IgD-negative memory B cell (primary cell): ENCODE results near the gene DIP2B. TPM values are rescaled to one million over a fixed set of nuclear protein-coding genes. Genes with fewer than 3 reads are reported as not detected.
A peak's percentile ranks its signal among the peaks of the same experiment; 100 is the strongest.

ENCODE experiments used
- H3K27ac Mint-ChIP-seq, 3 donors: one replicate each; pipeline ENCODE4 v1.8.0; 2020 to 2022; ENCODE audit warnings: mild to moderate bottlenecking in 3 of 3, mixed read lengths in 3 of 3, moderate library complexity in 1 of 3
- H3K27me3 Mint-ChIP-seq: one replicate; pipeline ENCODE4 v1.8.0; 2021; ENCODE audit warnings: mixed read lengths
- H3K36me3 Mint-ChIP-seq: one replicate; pipeline ENCODE4 v1.8.0; 2020; ENCODE audit warnings: mild to moderate bottlenecking, mixed read lengths
- H3K4me1 Mint-ChIP-seq, 3 donors: one replicate each; pipeline ENCODE4 v1.8.0; 2020 to 2022; ENCODE audit warnings: mixed read lengths in 3 of 3, mild to moderate bottlenecking in 1 of 3
- H3K4me3 Mint-ChIP-seq, 4 donors: one replicate each; pipeline ENCODE4 v1.8.0; 2020 to 2022; ENCODE audit warnings: mild to moderate bottlenecking in 4 of 4, mixed read lengths in 4 of 4, moderate library complexity in 3 of 4
- H3K9me3 Mint-ChIP-seq, 3 donors: one replicate each; pipeline ENCODE4 v1.8.0; 2020 to 2021; ENCODE audit warnings: mixed read lengths in 3 of 3, mild to moderate bottlenecking in 1 of 3
- polyA plus RNA-seq: library from polyadenylated mRNA; unstranded; fragments of 300-500 nt; fragmentation: Illumina TruSeq; gene quantifications from one replicate; pipeline ENCODE4 v1.2.3, GENCODE V29; 2021

Gene DIP2B
- polyA plus RNA-seq, 1 donor from 2014 or later: 16.4 TPM

GRCh38 chr12:50776749-50777728 is 272.3 kb downstream of the DIP2B start:
- Mint-ChIP-seq H3K27me3 (no peaks in the 10 kb centered on the region), H3K27ac (no peak overlapping the region), H3K4me3 (no peak overlapping the region), H3K9me3 (no peaks in the 10 kb centered on the region), H3K36me3 (peaks cover 8% of the 10 kb centered on the region), H3K4me1 (peaks cover 3% of the 10 kb centered on the region in 3 donors)

DNA sequence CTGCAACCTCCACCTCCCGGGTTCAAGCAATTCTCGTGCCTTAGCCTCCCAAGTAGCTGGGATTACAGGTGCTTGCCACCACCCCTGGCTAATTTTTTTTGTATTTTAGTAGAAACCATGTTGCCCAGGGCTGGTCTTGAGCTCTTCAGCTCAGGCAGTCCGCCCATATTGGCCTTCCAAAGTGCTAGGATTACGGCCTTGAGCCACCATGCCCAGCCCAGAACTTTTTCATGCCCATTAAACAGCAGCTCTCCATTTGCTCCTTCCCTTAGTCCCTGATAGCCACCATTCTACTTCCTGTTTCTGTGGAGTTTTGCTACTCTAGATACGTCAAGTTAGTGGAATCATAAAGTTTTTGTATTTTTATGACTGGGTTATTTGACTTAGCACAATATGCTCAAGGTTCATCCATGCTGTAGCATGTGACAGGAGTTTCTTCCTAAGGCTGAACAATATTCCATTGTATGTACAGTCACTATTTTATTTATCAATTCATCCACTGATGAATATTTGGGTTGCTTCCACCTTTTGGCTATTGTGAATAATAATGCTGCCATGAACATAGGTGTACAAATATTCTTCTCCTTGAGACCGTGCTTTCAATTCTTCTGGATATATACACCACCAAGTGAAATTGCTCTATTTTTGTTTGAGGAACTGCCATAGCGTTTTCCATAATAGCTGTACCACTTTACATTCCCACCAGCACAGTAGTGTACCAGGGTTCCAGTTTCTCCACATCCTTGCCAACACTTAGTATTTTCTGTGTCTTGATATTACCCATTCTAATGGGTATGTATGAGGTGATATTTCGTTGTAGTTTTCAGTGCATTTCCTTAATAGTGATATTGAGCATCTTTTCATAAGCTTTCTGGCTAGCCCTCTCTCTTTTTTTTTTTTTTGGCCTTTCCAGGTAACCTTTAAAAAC is 274.1 kb downstream of the DIP2B start:
- Mint-ChIP-seq H3K4me1 (peaks cover 0 to 3% (median 3%) of the 10 kb centered on the region in 3 donors), H3K9me3 (no peaks in the 10 kb centered on the region), H3K27me3 (no peaks in the 10 kb centered on the region), H3K27ac (no peak overlapping the region), H3K36me3 (peaks cover 2% of the 10 kb centered on the region), H3K4me3 (no peak overlapping the region)

DNA sequence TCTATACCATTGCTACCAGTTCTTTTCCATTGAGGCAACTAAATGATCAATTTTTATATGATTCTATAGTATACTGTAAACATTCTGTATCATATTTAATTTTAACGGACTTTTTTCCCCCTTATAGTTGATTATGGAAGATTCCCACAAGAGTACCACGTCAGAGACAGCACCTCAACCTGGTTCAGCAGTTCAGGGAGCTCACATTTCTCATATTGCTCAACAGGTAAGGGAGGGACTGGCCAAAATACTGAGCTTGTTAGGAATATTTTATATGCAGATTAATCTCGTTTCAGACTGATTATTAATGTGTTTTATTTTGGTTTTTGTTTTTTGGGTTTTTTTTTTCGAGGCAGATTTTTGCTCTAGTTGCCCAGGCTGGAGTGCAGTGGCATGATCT is 275.2 kb downstream of the DIP2B start:
- Mint-ChIP-seq H3K27me3 (no peaks in the 10 kb centered on the region), H3K4me3 (no peak overlapping the region), H3K36me3 (peaks cover 4% of the 10 kb centered on the region), H3K9me3 (no peaks in the 10 kb centered on the region), H3K4me1 (peaks cover 5 to 9% (median 6%) of the 10 kb centered on the region in 3 donors), H3K27ac (no peak overlapping the region)

- H3K4me3 Mint-ChIP-seq: no peak overlapping the region
- H3K9me3 Mint-ChIP-seq: peaks cover 2 to 11% (median 4%) of the 10 kb centered on the region in 3 donors
- peaks cover 19% of the 10 kb centered on the region for H3K36me3 Mint-ChIP-seq
- H3K27me3 Mint-ChIP-seq: no peaks in the 10 kb centered on the region
- peaks cover 2 to 9% (median 9%) of the 10 kb centered on the region in 3 donors for H3K4me1 Mint-ChIP-seq
- H3K27ac Mint-ChIP-seq: no peak overlapping the region
Measured at GRCh38 chr12:50784501-50784900, 279.7 kb downstream of the DIP2B start.

DNA sequence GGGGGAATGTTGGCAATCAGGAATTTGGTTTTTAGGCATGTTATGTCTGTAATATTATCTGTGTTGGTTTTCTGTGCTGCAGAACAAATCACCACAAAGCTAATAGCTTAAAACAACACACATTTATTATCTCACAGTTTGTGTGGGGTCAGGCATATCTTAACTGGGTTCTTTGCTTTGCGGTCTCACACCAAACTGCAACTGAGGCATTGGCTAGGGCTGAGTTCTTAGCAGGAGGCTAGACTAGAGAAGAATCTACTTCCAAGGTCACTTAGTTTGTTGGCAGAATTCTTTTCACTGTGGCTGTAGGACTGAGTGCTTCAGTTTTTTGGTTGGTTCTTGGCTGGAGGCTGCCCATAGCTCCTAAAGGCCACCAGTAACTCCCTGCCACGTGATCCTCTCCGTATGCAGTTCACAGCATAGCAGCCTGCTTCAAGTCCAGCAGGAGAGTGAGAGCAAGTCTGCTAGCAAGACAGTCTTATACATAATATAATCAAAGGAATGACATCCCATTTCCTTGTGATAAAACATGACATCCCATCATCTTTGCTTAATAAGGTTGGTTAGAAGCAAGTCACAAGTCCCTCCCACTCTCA is 280.7 kb downstream of the DIP2B start:
- Mint-ChIP-seq H3K36me3 (peaks cover 19% of the 10 kb centered on the region), H3K27ac (no peak overlapping the region), H3K4me3 (no peak overlapping the region), H3K9me3 (peaks cover 2 to 11% (median 4%) of the 10 kb centered on the region in 3 donors), H3K27me3 (no peaks in the 10 kb centered on the region), H3K4me1 (peaks cover 2 to 12% (median 10%) of the 10 kb centered on the region in 3 donors)

- no peaks in the 10 kb centered on the region for H3K27me3 Mint-ChIP-seq
- H3K27ac Mint-ChIP-seq: no peak overlapping the region
- H3K36me3 Mint-ChIP-seq: peaks cover 19% of the 10 kb centered on the region
- peaks cover 8 to 18% (median 15%) of the 10 kb centered on the region in 3 donors for H3K4me1 Mint-ChIP-seq
- H3K9me3 Mint-ChIP-seq: peaks cover 2 to 11% (median 4%) of the 10 kb centered on the region in 3 donors
- no peak overlapping the region for H3K4me3 Mint-ChIP-seq
Measured at GRCh38 chr12:50786498-50787231, 281.9 kb downstream of the DIP2B start.

GRCh38 chr12:50787618-50788017 is 282.8 kb downstream of the DIP2B start:
- H3K36me3 Mint-ChIP-seq: peaks cover 19% of the 10 kb centered on the region
- peaks cover 8 to 24% (median 15%) of the 10 kb centered on the region in 3 donors for H3K4me1 Mint-ChIP-seq
- no peak overlapping the region for H3K27ac Mint-ChIP-seq
- H3K9me3 Mint-ChIP-seq: peaks cover 2 to 11% (median 4%) of the 10 kb centered on the region in 3 donors
- H3K4me3 Mint-ChIP-seq: peak overlapping the region in 1 of 4 donors; percentile 25
- H3K27me3 Mint-ChIP-seq: no peaks in the 10 kb centered on the region

- peaks cover 8 to 24% (median 15%) of the 10 kb centered on the region in 3 donors for H3K4me1 Mint-ChIP-seq
- H3K4me3 Mint-ChIP-seq: no peak overlapping the region
- no peak overlapping the region for H3K27ac Mint-ChIP-seq
- no peaks in the 10 kb centered on the region for H3K27me3 Mint-ChIP-seq
- peaks cover 2 to 11% (median 4%) of the 10 kb centered on the region in 3 donors for H3K9me3 Mint-ChIP-seq
- peaks cover 19% of the 10 kb centered on the region for H3K36me3 Mint-ChIP-seq
Measured at GRCh38 chr12:50788561-50788960, 283.8 kb downstream of the DIP2B start.

DNA sequence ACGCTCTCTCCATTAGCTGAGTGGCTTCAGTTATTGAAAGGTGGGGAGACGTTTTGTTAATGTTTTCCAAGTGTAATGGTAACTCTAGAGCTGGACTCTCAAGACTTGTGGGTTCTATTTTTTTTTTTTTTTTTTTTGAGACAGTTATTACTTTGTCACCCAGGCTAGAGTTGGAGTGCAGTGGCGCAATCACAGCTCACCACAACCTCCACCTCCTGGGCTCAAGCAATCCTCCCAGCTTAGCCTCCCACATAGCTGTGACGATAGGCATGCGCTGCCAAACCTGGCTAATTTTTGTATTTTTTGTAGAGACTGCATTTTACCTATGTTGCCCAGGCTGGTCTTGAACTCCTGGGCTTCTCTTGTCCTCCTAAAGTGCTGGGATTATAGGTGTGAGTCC is 285.3 kb downstream of the DIP2B start:
- H3K4me1 Mint-ChIP-seq: peaks cover 6 to 18% (median 10%) of the 10 kb centered on the region in 3 donors
- no peaks in the 10 kb centered on the region for H3K27me3 Mint-ChIP-seq

More for the DNA sequence above, 285.3 kb downstream of the DIP2B start:
- Mint-ChIP-seq H3K9me3 (peaks cover 2 to 11% (median 4%) of the 10 kb centered on the region in 3 donors), H3K4me3 (no peak overlapping the region), H3K27ac (peak overlapping the region in 1 of 3 donors; percentile 27), H3K36me3 (peaks cover 17% of the 10 kb centered on the region)

Other genes with a start within 250 kb of the DIP2B start
- 1.5 TPM for gene LIMA1, start 221.5 kb upstream of the DIP2B start, polyA plus RNA-seq
- not detected for gene FAM186A, start 108.4 kb upstream of the DIP2B start, polyA plus RNA-seq
- 21.3 TPM for gene LARP4, start 104.1 kb upstream of the DIP2B start, polyA plus RNA-seq